AG04450 (cell line): ENCODE data around the gene PCF11. TPM values are rescaled to one million over a fixed set of nuclear protein-coding genes. Genes with fewer than 3 reads are reported as not detected.

ENCODE experiments used
- CTCF ChIA-PET: fragments of 300-600, 350-600 bp; formaldehyde crosslinking; extraction: SDS; loops from one replicate; lab custom pipeline; 2022; ENCODE audit warnings: antibody characterized with exemption, inconsistent platforms; lab: Charles Lee
- POLR2A ChIA-PET: fragments of 350-600 bp; formaldehyde crosslinking; extraction: SDS; loops from one replicate; lab custom pipeline; 2021; ENCODE audit warnings: antibody characterized with exemption, inconsistent platforms; lab: Yijun Ruan, JAX
- DNase-seq: peaks from one replicate; pipeline ENCODE4 v3.0.0-alpha.2; 2011; ENCODE audit warnings: low read depth, low spot score
- H3K27ac ChIP-seq: one replicate; pipeline ENCODE4 v1.5.1; 2012; ENCODE audit warnings: low read depth, low read length, control low read depth
- H3K27me3 ChIP-seq: one replicate; pipeline ENCODE4 v1.6.0; 2012; ENCODE audit warnings: low read length; ENCODE audit not compliant: control insufficient read depth, insufficient read depth
- H3K4me3 ChIP-seq: 2 replicates; pipeline ENCODE4 v1.5.1; 2011; ENCODE audit warnings: mild to moderate bottlenecking, low read depth, low read length, control low read depth
- H3K9me3 ChIP-seq: 2 replicates; pipeline ENCODE4 v1.5.1; 2012; ENCODE audit warnings: low read length; ENCODE audit not compliant: control insufficient read depth, insufficient read depth
- CTCF ChIP-seq: IDR thresholded peaks from 2 replicates; pipeline ENCODE4 v1.5.1; 2011; ENCODE audit warnings: low read depth, low read length, control low read depth, inconsistent platforms
- polyA plus RNA-seq: library from polyadenylated mRNA; depleted of rRNA; stranded (reverse); fragments of >200 nt; gene quantifications from 2 replicates; pipeline ENCODE4 v1.2.3, GENCODE V29; 2011

The PCF11 gene
- polyA plus RNA-seq, 1 experiment = 32.7 TPM

- TF ChIP-seq CTCF = no peak
- Histone ChIP-seq H3K27ac (no peak overlapping the region), H3K27me3 (no peaks in the 10 kb centered on the region), H3K4me3 (no peak overlapping the region), H3K9me3 (no peaks in the 10 kb centered on the region)
- no peak for DNase-seq
- POLR2A ChIA-PET = interaction anchor here (0.5 to 1.0 kb wide), 2 partner anchors 18 to 67 kb away, joined by 4 read pairs; no protein-coding TSS in a partner anchor
- CTCF ChIA-PET = no interaction called here
Measured at GRCh38 chr11:83118814-83119213, 38.1 kb upstream of the PCF11 start.

GRCh38 chr11:83119216-83119615, 37.7 kb upstream of the PCF11 start:
- no peaks in the 10 kb centered on the region for H3K27me3 ChIP-seq
- ChIA-PET CTCF (no interaction called here), POLR2A (interaction anchor here (1.0 kb wide), 1 partner anchor 67 kb away, joined by 4 read pairs; no protein-coding TSS in a partner anchor)
- DNase-seq = no peak
- no peak overlapping the region for H3K4me3 ChIP-seq
- no peak for TF ChIP-seq CTCF
- no peaks in the 10 kb centered on the region for H3K9me3 ChIP-seq
- no peak overlapping the region for H3K27ac ChIP-seq

GRCh38 chr11:83120327-83120726, 36.6 kb upstream of the PCF11 start:
- DNase-seq = no peak
- no peaks in the 10 kb centered on the region for H3K27me3 ChIP-seq
- CTCF ChIA-PET = no interaction called here
- no peak for TF ChIP-seq CTCF
- no peak overlapping the region for H3K27ac ChIP-seq
- POLR2A ChIA-PET = interaction anchor here (0.7 to 1.4 kb wide), 2 partner anchors 36 to 68 kb away, joined by 3 to 5 read pairs; partner anchors contain the start of gene PCF11
- H3K4me3 ChIP-seq = no peak overlapping the region
- H3K9me3 ChIP-seq = no peaks in the 10 kb centered on the region

- TF ChIP-seq CTCF = no peak
- ChIA-PET CTCF (interaction anchor here (0.6 to 1.6 kb wide), 2 partner anchors 195 to 401 kb away, joined by 3 read pairs; no protein-coding TSS in a partner anchor), POLR2A (no interaction called here)
Measured at GRCh38 chr11:83122050-83122449, 34.9 kb upstream of the PCF11 start.

GRCh38 chr11:83122766-83123165, 34.2 kb upstream of the PCF11 start:
- POLR2A ChIA-PET = no interaction called here
- CTCF ChIA-PET = interaction anchor here (1.6 kb wide), 1 partner anchor 196 kb away, joined by 3 read pairs; no protein-coding TSS in a partner anchor
- TF ChIP-seq CTCF = no peak
- H3K9me3 ChIP-seq = no peaks in the 10 kb centered on the region
- H3K27me3 ChIP-seq = no peaks in the 10 kb centered on the region
- H3K27ac ChIP-seq = no peak overlapping the region
- no peak overlapping the region for H3K4me3 ChIP-seq
- DNase-seq = no peak

More at GRCh38 chr11:83122050-83122449, 34.9 kb upstream of the PCF11 start:
- DNase-seq = no peak
- H3K27me3 ChIP-seq = no peaks in the 10 kb centered on the region
- no peaks in the 10 kb centered on the region for H3K9me3 ChIP-seq
- H3K4me3 ChIP-seq = no peak overlapping the region
- H3K27ac ChIP-seq = no peak overlapping the region
